ENCODE measurements around the gene ZNF607. TPM values are rescaled to one million over a fixed set of nuclear protein-coding genes. Genes with fewer than 3 reads are reported as not detected.
"Not testable (repeated sequence)": the region's sequence is repeated elsewhere in the genome, so short reads cannot be mapped to it uniquely, and the experiment has no call there.

The ZNF607 gene
- total RNA-seq, result 6.1 TPM
- long read RNA-seq, partial matches to known transcripts, result 0 of 4 reads
- long read RNA-seq, other reads (novel, unspliced or antisense), result 3 of 4 reads

DNA sequence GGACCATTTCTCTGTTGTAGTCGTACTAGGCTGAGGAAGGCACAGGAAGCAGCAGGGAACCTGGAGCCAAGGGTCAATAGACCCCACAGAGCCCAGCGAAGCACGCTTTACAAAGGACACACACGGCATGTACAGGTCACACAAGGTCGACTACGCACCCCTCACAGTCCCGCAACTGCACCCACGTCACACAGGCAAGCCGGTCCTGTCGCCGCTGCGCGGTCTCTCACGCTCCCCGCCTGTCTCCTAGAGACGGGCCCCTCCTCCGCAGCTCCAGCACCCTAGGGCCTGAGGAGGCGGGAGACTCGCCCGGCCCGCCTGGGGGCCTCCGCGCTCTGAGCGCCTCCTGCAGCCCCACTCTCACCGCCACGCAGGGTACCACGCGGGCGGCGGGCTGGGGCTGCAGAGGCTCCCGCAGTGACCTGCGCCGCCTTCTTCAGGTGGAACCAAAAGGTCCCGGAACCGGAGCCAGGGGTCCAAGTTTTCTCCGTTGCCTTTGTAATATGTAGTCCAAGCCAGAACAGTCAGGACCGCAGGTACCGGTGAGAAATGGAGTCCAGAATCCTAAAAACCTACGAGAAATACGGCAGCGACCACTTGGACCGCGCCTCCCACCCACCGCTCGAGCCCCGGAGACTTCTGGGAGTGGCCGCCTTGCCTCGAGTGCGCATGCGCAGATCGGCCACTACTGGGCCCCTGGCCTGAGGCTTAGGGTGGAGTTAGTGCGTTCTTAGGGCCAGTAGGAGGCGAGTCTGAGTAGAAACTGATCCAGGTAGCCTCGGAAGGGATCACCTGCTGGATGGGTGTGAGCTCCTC, at the start of gene ZNF607:
ZNF607 (minus strand) TSS at position 651 of the 816 bp plus-strand sequence. CDS start 8,143 bp downstream, outside the sequence.
- DNase-seq (ENCODE audit: missing footprints) (peak; percentile 94), ATAC-seq (peak; percentile 99)
- intact Hi-C loops (cut with DNase I), result loop anchor here (10.0 kb wide), 1 partner anchor 65 kb away; the partner anchor contains the start of gene ZFP30

DNA sequence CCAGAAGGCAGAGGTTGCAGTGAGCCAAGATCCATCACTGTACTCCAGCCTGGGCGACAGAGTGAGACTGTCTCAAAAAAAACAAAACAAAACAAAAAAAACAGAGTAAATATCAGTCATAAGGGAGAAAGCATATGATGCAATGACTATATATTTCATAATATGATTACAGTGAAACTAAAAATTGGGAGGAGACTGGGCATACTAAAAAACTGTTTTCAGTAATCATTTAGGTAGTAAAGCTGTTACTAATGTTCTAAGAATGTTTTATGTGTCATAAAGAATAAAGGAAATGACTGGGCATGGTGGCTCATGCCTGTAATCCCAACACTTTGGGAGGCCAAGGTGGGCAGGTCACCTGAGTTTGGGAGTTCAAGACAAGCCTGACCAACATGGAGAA, 43.9 kb upstream of the ZNF607 start:
- DNase-seq (ENCODE audit: missing footprints), result no peak
- intact Hi-C loops (cut with DNase I), result no loop called here
- no peak for ATAC-seq

DNA sequence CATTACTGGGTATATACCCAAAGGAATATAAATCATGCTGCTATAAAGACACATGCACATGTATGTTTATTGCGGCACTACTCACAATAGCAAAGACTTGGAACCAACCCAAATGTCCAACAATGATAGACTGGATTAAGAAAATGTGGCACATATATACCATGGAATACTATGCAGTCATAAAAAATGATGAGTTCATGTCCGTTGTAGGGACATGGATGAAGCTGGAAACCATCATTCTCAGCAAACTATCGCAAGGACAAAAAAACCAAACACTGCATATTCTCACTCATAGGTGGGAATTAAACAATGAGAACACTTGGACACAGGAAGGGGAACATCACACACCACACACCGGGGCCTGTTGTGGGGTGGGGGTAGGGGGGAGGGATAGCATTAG, 38.1 kb upstream of the ZNF607 start:
- ATAC-seq; DNase-seq (ENCODE audit: missing footprints); intact Hi-C loops (cut with DNase I): not testable (repeated sequence)

DNA sequence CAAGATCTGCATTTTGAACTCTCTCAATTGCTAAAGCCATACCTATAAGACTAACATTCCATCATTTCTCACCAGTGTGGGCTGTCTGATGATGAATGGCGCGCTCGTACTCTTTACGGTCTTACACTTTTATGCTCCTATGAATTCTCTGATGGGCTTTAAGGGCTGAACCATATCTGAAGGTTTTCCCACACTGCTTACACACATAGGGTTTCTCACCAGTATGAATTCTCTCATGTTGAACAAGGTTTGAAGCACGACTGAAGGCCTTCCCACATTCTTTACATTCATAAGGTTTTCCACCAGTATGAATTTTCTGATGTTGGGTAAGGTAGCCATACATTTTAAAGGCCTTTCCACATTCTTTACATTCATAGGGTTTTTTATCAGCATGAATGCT, 18.8 kb upstream of the ZNF607 start:
- DNase-seq (ENCODE audit: missing footprints), result no peak
- no peak for ATAC-seq
- intact Hi-C loops (cut with DNase I), result no loop called here

DNA sequence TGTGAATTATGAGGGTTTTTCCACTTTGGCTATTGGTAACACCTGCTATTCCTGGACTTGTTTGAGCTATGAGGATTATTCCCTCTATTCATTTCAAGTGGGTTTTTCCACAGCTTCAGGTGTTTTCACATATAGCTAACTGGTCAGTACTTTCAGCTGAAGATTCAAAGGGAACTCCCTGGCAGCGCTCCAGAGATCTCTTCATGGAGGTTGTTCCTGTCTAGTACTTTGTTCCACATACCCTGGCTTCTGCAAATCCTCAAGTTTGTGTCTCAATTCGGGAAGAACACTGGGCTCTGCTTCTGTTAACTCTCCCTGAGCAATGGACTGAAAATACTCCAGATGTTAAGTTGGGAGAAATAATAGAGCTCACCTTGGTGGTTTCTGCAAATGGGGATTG, 5.6 kb upstream of the ZNF607 start:
- intact Hi-C loops (cut with DNase I), result no loop called here
- DNase-seq (ENCODE audit: missing footprints) (no peak), ATAC-seq (no peak)

DNA sequence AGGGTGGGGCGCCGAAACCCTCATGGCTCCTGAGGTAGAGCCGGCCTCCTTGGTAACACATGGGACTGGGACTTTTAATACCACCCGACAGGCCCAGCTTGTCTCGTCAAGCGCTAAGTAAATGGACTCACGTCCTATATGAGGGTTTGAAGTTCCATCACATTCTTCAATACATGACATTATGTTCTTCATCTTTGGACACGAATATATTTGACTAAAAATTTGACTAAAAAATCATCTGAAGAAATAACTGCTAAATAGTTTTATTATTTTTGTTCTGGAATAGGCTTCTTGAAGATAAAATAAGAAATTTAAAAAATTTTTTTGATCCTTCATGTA, 335 bp upstream of the ZNF607 start:
- intact Hi-C loops (cut with DNase I), result loop anchor here (10.0 kb wide), 1 partner anchor 65 kb away; the partner anchor contains the start of gene ZFP30
- ATAC-seq (no peak), DNase-seq (ENCODE audit: missing footprints) (no peak)

DNA sequence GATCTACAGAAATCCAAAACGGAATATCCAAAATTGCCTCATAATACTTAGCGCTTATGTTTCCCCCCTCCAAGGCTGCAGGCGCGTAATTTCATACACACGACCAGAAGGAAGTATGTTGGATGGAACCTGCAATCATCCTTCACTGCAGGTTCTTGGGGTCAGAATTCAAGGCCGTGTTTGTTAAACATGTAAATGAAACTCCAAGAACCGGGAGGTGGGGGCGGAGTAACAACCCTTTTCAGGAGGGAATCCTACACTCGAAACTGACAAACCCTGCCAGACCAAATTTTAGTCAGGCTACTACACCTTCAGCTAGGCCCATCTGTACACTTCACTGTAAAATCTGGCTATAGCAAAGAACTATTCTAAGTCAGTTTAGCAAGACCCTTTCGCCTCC, 1.3 kb downstream of the ZNF607 start:
- no peak for DNase-seq (ENCODE audit: missing footprints)
- ATAC-seq, result no peak
- intact Hi-C loops (cut with DNase I), result loop anchor here (10.0 kb wide), 1 partner anchor 64 kb away; the partner anchor contains the start of gene ZFP30

DNA sequence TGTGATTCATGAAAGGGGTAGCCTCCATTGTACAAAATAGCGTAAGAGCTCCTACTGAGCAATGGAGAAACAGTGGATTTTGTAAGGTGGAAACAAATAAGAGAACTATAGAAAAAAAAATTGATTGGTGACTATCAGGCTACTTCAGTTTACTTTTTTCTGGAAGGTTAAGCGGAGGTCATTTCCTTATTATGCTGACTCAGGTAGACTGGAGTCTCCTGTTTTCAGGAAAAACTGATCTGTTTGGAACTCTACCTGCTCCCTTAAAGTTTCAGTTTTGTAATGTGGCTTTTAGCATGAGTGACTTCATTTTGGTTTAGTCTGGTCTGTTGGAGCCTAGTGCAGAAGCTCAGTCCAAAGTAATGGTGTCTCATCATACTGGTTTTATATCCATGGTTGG, 3.4 kb downstream of the ZNF607 start:
- ATAC-seq (no peak), DNase-seq (ENCODE audit: missing footprints) (no peak)
- intact Hi-C loops (cut with DNase I), result loop anchor here (10.0 kb wide), 1 partner anchor 61 kb away; the partner anchor contains the start of gene ZFP30

DNA sequence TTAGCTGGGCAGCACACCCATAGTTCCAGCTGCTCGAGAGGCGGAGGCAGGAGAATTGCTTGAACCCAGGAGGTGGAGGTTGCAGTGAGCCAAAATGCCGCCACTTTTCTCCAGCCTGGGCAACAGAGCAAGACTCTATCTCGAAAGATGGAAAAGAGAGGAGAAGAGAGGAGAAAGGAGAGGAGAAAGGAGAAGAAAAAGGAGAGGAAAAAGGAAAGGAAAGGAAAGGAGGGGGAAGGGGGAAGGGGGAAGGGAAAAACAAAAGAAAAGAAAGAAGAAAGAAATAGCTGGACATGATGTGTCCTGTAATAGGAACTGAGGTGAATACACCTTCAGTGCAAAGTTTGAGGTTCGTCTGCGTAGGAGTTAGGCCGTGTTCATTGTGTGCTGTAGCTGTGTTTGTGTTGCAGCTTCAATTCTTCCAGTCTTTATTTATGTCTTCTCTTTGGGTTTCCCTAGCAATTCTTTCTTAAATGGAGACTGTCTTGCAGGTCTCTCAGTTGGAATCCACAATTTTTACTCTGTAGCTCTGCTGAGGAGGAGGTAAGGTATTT, 13.4 kb downstream of the ZNF607 start:
- intact Hi-C loops (cut with DNase I), result no loop called here
- DNase-seq (ENCODE audit: missing footprints) (no peak), ATAC-seq (no peak)

DNA sequence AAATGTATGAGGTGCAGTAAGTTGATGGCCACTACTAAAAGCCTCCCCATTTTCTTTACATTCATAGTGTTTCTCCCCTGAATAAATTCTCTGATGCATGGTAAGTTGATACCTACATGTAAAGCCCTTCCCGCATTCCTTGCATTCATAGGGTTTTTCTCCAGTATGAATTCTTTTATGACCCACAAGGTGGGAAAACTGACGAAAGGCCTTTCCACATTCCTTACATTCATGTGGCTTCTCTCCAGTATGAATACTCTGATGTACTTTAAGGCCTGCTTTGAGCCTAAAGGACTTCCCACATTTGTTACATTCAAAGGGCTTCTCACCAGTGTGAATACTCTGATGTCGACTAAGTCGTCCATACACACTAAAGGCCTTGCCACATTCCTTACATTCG, 20.5 kb downstream of the ZNF607 start:
- intact Hi-C loops (cut with DNase I), result no loop called here
- ATAC-seq (no peak), DNase-seq (ENCODE audit: missing footprints) (no peak)

DNA sequence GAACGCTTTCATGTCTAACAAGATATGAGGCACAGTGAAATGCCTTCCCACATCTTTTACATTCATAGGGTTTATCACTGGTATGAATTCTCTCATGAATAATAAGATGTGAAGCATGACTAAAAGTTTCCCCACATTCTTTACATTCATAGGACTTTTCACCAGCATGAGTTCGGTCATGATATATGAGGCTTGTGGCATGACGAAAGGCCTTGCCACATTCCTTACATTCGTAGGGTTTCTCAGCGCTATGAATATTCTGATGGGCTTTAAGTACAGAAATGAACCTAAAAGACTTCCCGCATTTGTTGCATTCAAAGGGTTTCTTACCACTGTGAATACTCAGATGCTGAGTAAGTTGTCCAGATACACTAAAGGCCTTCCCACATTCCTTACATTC, 21.3 kb downstream of the ZNF607 start:
- DNase-seq (ENCODE audit: missing footprints) (no peak), ATAC-seq (no peak)
- intact Hi-C loops (cut with DNase I), result no loop called here

DNA sequence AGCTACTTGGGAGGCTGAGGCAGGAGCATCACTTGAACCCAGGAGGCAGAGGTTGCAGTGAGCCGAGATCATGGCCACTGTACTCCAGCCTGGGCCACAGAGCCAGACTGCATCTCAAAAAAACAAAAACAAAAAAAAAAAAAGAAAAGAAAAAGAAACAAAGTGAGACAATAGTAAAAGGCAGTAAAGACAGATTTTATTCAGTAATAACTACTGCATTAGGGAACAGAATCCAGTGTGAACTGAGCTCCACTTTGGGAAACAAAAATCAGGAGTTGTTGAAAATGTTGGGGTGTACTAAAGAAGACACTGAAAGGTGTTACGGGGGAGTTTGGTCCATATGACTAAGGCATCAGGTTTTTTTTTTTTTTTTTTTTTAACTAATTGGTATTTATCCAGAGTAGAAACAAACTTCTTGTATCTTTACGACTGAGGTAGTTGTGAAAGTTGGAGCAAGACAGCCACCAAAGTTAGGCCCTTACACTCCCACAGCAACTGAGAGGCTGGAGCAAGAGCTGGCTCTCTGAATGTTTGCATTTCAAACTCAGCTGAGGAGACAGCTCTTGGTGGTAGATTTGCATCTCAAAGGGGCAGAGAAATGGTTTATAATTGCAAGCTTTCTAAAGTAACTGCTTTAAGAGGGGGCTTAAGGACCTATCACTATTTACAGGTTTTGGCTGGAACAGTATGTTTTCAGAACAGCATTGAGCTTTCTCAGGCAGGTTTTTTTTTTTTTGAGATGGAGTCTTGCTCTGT, 24.2 kb downstream of the ZNF607 start:
- intact Hi-C loops (cut with DNase I), result no loop called here
- ATAC-seq, result no peak
- DNase-seq (ENCODE audit: missing footprints), result no peak

DNA sequence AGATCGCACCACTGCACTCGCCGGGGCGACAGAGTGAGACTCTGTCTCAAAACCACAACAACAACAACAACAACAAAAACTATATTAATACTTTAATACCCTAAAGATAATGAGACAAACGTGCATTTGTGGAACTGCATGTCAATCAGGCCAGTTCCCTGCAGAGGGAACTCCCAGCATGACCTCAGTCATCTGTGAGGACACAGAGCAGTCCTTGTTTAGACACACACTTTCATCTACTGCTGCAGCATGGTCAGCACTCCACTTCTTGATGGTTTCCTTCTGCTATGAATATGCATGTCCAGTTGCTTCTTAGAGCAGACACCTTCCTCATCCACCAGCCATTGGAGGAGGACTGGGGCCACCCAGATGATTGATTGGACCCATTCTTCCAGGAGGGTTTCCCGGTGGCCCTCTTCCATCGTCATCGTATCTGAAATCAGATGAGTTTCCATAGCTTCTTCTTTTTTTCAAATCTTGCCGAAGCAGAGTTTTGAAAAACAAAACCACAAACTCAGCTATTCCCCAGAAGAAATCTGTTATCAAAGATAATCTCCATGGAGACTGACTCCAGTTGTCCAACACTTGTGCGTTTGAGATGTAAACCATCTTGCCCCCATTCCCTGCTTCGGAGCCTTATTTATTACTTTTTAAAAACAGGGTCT, 26.5 kb downstream of the ZNF607 start:
- DNase-seq (ENCODE audit: missing footprints), result no peak
- no peak for ATAC-seq
- intact Hi-C loops (cut with DNase I), result loop anchor here (5.0 kb wide), 1 partner anchor 36 kb away; the partner anchor contains the start of gene ZFP30

DNA sequence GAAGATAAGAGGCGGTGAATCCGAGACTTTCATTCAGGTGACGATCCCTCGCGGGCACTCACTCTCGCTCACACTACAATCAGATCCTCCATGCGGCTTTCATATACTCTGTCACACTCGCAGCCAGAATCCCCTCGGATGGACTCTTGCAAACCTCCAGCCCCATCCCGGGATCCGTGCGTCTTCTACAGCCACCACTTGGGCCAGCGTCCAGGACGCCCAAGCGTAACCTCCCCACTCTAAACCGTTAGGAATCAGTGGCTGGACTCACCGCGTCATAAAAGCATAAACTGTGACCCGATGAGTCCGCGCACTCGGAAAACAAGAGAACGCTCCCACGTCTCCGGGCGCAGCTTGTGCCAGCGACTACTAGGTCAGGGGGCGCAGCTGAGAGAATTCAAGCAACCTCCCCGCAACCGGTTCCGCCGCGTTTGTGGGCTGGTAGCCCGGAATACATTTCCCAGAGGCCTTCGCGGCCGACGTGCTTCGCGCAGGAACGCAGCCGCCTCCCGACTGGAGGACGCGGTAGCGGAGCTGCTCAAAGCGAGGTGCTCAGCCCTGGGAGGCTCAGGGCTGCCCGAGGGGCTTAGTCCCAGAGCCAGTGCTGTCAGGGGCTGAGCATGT, 27.6 kb downstream of the ZNF607 start:
- DNase-seq (ENCODE audit: missing footprints) (peak; percentile 92), ATAC-seq (peak; percentile 98)
- intact Hi-C loops (cut with DNase I), result loop anchor here (5.0 kb wide), 1 partner anchor 35 kb away; the partner anchor contains the start of gene ZFP30

DNA sequence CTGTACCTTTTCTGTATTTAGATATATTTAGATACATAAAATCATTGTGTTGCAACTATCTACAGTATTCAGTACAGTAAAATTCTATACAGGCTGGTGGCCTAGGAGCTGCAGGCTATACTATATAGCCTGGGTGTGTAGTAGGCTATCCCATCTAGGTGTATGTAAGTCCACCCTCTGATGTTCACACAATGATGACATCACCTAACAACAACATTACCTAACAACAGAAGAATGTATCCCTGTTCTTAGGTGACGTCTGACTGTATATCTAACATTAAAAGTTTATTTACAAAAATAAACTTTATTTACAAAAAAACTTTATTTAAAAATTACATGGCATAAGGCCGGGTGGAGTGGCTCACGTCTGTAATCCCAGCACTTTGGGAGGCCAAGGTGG, 36.0 kb downstream of the ZNF607 start:
- no peak for DNase-seq (ENCODE audit: missing footprints)
- intact Hi-C loops (cut with DNase I), result no loop called here
- ATAC-seq, result no peak

DNA sequence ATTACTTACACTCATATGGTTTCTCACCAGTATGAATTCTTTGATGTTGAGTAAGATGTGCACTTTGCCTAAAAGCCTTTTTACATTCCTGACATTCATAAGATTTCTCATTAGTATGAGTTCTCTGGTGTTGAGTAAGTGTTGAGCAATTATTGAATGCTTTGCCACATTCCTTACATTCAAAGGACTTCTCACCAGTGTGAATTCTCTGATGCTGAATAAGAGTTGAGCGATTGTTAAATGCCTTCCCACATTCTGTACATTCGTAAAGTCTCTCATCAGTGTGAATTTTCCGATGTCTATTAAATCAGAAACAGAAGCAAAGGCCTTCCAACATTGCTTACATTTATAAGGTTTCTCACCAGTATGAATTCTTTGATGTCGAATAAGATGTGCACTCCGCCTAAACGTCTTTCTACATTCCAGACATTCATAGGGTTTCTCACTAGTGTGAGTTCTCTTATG, 50.1 kb downstream of the ZNF607 start:
- DNase-seq (ENCODE audit: missing footprints), result no peak
- ATAC-seq, result no peak
- intact Hi-C loops (cut with DNase I), result no loop called here

DNA sequence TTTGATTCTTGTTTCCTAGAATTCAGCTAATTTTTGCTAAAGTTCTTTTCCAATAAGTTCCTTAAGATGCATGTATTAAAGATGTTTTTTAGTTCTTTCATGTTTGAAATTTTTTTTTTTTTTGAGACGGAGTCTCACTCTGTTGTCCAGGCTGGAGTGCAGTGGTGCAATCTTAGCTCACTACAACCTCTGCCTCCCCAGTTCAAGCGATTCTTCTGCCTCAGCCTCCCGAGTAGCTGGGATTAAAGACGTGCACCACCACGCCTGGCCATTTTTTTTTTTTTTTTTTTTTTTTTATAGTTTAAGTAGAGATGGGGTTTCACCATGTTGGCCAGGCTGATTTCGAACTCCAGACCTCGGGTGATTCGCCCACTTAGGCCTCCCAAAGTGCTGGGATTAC, 62.4 kb downstream of the ZNF607 start:
- intact Hi-C loops (cut with DNase I), result loop anchor here (5.0 to 10.0 kb wide), 2 partner anchors 35 to 58 kb away; partner anchors contain the start of gene ZNF607
- ATAC-seq; DNase-seq (ENCODE audit: missing footprints): not testable (repeated sequence)
